Activated CD8-positive, alpha-beta memory T cell treated with anti-CD3 and anti-CD28 coated beads for 4 hours (primary cell): ENCODE data around the gene DENND1C.
"Not testable (repeated sequence)": the region's sequence is repeated elsewhere in the genome, so short reads cannot be mapped to it uniquely, and the experiment has no call there.

Experiments used
- DNase-seq, 2 donors: peaks; one replicate each; pipeline ENCODE4 v3.0.0-alpha.2; 2020; ENCODE audit warnings: low read depth in 2 of 2

DENND1C gene

DNA sequence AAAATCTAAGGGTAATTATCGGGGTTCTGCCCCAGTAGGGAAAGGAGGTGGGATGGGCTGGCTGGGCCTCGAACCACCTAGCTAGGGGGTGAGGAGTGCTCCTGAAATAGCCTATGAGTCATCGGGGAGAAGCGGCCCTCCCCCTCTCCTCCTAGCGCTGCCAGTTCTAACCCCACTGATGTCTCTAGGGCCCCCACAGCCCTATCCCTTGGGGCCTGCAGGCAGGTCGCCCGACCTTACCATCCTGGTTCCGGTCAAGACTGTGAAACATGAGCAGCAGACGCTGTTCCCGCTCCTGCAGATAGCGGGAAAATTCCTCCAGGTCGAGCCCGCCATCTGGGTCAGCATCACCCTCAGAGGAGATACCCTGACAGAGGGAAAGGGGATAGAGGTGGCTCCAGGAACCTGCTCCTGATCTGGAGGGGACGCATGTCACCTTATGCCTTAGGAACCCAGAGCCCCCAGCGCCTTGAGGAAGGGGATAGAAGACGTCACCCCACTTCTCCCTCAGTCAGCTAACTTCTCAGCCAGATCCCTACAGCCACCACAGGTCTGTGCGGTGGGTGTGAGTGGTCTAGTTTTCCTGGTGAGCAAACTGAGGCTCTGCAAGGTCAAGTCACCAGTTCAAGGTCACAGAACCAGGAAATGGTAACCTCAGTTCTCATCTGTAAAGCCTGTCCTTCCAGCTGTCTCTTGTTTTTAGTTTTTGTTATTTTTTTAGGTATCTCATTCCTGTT, 23.5 kb downstream of the DENND1C start:
- no peak for DNase-seq

DNA sequence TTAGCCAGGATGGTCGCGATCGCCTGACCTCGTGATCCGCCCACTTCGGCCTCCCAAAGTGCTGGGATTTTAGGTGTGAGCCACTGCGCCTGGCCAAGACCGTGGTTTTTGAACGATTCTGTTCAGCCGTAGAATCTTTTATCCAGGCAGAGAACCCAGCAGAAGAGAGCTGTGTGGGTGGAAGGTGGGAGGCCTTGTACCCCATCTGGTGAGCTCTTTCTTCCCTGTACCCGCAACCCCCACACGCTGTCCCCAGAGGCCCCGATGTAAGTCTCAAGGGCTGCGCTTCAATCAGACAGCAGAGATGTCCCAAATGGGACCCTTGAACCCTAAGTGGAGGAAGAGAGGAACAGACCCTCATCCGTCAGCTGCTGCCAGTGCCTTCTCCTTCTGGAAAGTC, 25.7 kb downstream of the DENND1C start:
- DNase-seq = no peak

DNA sequence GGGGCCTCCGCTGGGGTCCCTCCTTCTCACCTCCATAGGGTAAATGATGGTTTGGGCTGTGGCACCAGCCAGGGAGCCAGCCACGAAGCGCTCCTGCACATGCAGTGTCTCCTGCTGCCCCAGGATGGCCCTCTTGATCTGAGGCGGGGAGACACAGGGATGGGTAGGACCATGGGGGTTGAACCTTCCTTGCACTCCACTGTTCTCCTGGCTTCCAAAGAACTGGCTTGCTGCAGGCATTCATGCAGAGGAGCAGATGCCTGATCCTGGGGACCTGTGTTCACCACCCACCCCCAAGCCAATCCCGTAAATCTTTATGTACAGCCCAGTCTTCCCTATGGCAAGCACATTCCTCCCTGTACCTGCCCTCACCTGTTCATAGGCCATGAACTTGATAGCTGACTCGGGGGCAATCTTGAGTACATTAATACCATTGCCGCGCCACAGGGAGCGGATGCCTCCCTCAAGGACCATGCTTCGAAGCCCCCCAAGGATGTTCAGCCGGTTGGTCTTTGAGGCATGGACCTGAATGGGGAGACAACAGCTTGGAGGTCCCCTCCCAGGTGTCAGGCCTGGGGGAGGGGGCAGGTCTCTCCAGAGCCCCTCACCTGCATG, 27.5 kb downstream of the DENND1C start:
- DNase-seq = no peak

DNA sequence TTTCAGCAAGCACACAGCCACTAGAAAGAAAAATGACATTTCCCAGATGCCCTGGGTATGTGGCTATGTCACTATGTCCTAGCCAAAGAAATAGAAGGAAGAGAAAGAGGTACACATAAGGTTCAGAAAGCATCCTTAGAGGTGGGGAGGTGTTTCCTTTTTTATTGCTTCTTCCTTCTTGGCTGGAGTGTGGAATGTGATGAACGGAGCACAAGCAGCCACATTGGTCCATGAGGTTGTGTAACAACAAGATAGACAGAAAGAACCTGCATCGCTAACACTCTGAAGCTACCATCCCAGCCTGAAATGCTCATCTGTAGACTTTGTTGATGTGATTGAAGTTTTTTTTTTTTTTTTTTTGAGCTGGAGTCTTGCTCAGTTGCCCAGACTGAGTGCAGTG, 28.7 kb downstream of the DENND1C start:
- no peak for DNase-seq

DNA sequence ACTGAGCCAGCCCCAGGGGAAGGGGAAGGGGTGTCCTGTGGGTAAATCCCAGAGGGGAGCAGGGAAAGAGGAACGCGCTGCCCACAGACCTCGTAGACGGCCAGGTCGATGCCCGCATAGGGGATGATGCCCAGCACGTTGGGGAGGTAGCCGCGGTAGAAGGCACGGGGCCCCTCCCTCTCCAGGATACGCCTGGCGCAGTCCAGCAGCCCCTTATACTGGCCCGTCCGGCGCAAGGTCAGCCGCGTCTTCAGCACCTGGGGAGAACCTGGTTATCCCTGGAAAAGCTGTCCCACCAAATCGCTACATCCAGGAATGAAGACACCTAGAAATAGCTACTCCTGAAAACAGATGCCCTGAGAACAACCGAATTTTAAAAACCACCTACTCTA, 29.4 kb downstream of the DENND1C start:
- no peak for DNase-seq

DNA sequence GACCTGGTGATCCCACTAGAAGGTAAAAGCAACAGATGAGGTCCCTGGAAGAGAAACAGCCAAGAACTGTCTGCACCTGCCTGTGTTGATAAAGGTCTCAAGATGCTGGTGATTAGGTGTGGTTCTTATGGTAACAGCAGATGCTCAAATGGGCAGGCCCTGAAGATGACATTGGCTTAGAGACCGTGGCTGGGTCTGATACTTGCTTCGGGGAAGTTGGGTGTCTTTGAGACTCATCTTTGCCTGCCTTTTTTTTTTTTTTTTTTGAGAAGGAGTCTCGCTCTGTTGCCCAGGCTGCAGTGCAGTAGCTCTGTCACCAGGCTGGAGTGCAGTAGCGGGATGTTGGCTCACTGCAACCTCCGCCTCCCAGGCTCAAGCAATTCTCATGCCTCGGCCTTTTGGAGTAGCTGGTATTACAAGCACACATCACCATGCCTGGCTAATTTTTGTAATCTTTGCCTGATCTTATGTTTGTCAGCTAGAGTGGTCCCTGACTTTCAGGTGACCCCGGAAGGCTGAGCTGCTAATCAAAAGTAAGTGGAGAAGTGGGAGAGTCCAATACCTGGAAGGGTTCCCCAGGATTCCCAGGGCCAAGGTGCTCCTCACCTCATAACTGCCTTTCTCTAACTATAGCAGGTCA, 29.9 kb downstream of the DENND1C start:
- no peak for DNase-seq

DNA sequence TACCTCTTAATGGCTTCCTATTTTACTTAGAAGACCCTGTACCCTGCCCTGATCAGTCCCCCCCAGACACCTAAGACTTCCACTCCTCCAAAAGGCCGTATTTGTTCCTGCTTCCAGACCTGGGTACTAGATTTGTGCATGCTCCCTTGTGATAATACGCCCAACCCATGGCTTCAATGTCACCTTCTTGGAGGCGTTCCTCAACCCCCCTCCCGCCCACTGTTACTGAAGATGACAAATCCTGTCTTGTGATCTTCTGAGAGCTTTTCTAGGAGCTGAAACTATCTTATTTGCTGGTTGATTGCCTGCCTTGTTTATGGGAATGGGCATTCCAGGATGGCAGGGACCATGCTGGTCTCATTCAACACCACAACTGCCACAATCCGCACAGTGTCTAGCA, 31.4 kb downstream of the DENND1C start:
- DNase-seq = no peak

DNA sequence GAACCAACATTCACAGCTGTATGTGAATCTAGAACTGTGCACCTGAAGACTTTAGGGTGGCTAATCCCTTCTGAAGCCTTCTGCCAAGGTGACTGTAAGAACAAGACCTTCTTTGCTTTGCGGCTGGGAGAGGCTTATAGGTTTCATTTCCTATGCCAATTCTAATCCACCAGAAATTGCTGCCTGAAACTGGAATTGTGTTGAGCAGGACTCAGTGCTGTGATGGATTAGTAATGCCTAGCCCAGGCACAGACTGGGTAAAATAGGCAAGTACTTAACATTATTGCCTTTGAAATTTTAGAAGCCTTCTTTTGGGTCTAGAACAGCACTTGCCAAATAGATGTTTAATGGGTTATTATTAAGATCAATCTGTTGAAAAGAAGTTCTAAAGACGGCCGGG, 33.5 kb downstream of the DENND1C start:
- DNase-seq = no peak

DNA sequence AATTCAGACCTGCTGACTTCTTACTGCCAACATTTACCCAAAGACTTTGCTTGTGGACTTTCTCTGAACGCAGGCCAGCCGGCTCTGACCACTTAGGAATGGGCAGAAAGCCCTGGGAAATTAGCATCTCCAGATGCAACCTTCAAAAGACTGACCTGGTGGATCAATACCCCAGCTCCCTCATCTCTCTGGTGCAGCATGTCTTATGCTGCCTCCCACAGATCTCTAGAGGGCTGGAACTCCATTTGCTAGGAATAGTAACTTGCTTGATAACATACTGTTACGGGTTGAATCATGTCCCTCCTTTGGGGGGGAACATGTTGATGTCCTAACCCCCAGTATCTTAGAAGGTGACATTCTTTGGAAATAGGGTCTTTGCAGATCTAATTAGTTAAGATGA, 35.1 kb downstream of the DENND1C start:
- no peak for DNase-seq

DNA sequence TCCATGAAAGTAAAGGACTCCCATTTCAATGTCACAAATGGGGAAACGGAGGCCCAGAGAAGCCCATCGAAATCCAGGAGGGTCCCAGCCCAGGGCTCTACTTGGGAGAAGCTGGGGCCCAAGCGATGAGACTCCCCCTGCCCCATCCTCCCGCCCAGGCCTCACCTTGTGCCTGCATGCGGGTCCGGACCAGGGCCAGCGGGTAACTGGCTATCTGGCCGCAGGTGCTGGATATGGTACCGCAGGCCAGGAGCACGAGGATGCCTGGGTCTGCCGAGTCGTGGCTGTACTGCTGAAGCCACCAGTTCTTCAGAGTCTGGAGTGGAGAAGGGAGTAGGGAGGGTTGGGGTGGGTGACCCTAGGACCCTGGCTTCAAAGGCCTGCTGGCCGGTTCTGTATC, 37.6 kb downstream of the DENND1C start:
- no peak for DNase-seq

DNA sequence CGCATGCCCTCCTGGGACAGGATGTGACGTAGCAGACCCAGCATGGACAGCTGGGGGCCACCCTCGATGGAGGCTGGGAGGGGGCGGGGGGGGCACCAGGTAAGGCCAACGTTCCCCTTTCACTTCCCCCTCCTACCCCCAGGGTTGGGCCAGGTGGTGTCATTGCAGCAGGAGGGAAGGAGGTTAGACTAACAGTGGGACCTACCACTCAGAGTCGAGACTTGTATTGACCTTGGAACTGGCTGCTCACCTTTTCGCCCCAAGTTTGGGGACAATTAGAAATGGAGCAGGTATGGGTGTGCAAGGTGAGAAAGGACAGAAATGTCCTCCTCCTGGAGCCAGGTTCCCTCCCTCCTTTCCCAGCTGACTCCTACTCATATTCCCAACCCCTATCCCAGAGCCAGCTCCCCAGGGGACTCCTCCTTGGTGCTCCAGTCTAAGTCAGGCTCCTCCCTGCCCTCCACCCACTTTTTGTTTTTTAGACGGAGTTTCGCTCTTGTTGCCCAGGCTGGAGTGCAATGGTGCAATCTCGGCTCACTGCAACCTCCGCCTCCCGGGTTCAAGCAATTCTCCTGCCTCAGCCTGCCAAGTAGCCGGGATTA, 39.4 kb downstream of the DENND1C start:
- DNase-seq = no peak

DNA sequence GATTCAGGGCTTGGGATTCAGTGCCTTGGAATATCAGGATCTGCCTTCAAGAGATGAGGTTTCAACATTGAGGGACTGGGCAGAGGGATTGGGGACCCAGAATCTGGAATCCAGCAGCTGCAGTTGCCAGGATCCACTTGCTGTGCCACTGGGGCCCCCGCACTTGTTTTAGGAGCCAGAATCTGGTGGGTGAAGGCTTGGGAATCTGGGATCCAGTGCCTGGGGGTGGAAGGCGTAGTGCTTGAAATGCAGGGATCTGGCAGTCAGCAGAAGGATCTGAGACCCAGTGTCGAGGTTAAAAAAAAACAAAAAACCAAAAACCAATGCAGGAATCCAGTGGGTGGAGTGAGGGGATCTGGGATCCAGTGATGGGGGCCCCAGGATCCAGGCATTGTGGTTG, 40.7 kb downstream of the DENND1C start:
- no peak for DNase-seq

DNA sequence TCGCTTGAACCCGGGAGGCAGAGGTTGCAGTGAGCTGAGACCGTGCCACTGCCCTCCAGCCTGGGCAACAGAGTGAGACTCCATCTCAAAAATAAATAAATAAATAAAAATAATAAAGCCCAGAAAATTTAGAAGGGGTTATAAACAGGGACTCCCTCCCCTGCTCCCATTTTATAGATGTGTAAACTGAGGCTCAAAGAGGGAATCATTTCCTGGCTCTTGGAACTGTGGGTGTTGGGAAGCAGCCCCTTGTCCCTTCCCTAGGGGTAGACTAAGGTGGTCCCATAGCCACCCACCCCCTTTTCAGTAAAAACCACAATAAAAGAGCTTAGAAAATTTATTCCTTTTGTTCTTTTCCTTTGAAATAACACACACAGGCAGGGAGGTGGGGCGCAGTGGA, 41.8 kb downstream of the DENND1C start:
- no peak for DNase-seq

DNA sequence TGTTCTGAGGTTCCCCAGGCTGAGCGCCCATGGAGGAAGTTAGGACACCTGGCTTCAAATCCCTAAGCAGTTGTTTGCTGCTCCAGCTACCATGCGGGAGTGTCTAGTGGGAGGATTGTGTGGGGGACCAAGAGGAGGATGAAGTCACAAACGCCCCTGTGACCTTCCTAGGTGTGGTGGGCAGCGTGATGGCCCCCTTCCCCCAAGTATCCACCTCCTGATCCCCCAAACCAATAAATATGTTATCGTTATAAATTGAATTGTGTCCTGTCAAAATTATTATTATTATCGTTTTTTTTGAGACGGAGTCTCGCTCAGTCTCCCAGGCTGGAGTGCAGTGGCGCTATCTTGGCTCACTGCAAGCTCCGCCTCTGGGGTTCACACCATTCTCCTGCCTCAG, 47.9 kb downstream of the DENND1C start, which contains the start of gene SLC25A41:
TSS of gene SLC25A41 (minus strand) at position 101 of the 400 bp plus-strand sequence. CDS start at position 31, 70 bp downstream.
- DNase-seq = no peak

DNA sequence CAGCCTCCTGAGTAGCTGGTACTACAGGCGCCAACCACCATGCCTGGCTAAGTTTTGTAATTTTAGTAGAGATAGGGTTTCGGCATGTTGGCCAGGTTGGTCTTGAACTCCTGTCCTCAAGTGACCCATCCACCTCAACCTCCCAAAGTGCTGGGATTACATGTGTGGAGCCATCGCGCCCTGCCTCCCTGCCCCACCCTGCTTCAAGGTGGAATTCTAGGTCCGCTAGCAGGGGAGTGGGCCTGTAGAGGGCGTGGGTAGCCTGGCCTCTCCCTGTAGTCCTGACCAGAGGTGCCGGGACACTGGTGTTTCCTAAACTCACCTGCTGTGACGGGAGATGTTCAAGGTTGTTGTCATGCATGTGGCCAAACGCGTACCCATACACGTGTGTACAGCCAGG, 48.4 kb downstream of the DENND1C start:
- no peak for DNase-seq

DNA sequence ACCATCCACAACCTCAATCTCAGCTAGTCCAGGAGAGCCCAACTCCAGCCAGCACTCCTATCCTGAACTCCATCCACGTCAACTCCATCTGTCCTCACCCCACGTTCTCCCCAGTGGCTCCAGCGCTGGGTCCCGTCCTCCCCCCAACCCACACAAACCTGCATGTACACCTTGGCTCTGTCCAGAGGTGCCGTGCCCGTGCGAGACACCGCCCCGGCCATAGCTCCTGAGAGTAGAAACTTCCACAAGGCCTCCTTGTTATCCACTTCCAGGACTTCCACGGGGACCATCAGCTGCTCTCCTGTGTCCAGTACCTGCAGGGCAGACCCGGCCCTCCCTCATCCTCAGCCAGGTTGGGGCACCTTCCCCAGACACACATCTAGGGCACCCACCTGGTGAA, 49.7 kb downstream of the DENND1C start:
- DNase-seq = no peak

DNA sequence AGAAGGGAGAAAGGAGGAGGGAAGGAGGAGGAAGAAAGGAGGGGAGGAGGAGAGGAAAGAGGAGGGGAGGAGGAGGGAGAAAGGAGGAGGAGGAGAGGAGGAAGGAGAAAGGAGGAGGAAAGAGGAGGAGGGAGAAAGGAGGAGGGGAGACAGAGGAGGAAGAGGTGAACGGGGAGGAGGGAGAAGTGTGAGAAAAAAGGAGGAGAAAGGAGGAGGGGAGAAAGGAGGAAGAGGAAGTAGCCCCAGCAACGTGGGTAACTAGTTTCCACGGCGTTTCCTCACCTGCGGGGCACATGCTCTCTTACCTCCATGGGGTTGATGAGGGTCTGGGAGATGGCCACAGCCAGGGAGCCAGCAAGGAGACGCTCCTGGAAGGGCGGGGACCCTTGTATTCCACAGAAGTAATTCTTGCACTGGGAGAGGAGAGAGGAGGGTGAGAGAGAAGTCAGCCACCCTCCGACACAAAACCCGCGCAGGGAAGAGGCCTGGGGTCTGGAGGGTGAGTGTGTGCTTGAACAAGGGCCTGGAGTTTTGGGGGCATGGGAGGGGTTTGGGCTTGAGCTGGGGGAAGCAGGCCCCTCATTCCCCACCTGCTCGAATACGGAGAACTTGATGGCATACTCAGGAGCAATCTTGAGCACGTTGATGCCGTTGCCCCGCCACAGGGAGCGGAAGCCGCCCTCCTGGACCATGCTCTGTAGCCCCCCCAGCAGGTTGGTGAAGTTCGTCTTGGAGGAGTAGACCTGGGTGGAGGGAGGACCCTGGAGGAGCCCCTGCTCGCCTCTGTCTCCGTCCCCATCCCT, 52.0 kb downstream of the DENND1C start:
- no peak for DNase-seq

DNA sequence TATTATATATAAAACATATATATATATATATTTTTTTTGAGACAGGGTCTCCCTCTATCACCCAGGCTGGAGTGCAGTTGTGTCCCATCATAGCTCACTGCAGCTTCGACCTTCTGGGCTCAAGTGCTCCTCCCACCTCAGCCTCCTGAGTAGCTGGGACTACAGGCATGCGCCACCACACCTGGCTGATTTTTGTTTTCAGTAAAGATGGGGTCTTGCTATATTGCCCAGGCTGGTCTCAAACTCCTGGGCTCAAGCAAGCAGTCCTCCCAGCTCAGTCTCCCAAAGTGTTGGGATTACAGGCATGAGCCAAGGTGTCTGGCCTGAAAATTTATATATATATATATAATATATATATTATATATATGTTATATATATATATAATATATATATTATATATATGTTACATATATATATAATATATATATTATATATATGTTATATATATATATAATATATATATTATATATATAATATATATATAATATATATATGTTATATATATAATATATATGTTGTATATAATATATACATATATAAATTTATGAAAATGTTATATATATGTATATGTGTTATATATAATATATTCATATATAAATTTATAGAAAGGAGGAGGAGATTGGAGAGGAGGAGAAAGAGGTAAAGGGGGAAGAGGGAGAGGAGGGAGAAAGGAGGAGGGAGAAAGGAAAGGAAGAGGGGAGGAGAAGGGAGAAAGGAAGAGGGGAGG, 52.7 kb downstream of the DENND1C start:
- not testable (repeated sequence) for DNase-seq

DNA sequence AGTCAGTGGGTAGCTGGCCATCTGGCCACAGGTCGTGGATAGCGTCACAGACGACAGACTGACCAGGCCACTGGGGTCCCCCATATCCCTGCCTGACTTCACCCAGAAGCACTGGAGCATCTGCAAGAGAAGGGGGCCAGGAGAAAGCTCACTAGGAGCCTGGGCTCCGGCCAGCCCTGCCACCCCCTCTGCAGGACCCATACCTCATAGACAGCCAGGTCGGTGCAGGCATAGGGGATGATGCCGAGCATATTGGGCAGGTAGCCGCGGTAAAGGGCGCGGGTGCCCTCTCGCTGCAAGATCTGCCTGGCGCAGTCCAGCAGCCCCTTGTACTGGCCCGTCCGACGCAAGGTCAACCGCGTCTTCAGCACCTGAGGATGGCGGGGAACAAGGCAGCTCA, 54.5 kb downstream of the DENND1C start:
- no peak for DNase-seq

DNA sequence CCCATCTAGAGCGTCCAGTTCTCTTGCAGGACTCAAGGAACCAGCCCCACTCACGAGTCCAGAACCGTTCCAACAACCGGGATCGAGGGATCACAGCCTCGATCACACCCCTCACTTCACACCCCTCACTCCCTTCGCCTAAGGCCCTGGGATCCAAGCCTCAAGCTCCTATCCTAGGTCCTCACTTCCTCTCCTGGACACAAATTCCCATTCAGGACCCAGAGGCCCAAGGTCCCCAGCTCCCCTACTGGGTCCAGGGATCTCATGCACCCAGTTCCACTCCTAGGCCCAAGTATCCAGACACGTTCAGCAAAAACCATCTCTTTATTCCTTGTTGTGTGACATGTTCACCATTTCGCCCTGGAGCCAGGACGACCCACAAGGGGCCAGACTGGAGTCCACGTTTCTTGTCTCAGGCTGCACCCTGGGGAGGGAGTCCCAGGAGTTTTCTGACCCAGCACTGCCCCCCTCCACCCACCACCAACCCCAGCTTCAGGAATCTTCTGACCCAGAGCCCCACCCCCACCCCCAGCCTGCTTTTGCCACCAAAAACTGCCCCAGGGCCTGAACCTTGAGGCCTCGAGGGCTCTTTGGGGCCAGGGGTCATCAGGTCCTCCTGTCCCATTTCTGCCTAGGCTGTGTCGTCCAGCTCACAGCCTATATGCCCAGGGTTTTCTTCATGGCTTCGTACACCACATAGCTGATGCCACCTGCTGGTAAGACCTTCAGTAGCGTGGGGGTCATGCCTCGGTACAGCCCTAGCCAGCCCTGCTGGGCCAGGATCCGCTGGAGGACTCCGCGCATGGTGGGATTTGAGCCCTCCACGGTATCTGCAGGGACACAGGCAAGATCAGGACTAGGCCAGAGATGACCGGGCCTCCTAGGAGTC, 55.6 kb downstream of the DENND1C start:
- no peak for DNase-seq
